ENCODE measurements around the gene EPHA4.

GRCh38 chr2:221435171-221435570 is 136.9 kb downstream of the EPHA4 start:
- no peak for TF ChIP-seq EP300 (IDR thresholded peaks at IDR 0.05)
- no peak for TF ChIP-seq RNF2 (IDR thresholded peaks at IDR 0.05; ENCODE audit: borderline replicate concordance, low read depth)
- no peak for TF ChIP-seq MYC (IDR thresholded peaks at IDR 0.05; ENCODE audit: borderline replicate concordance, low read length)
- no peak for TF ChIP-seq RAD21 (conservative IDR thresholded peaks at IDR 0.05 in 1 of 2, IDR thresholded peaks at IDR 0.05 in 1 of 2)
- TF ChIP-seq USF2 (IDR thresholded peaks at IDR 0.05), result no peak
- TF ChIP-seq JUN (IDR thresholded peaks at IDR 0.05), result no peak
- no peak for TF ChIP-seq CEBPB (IDR thresholded peaks at IDR 0.05)
